Parathyroid adenoma (tissue), 2 donors: ENCODE results near the gene RAPGEF2.

Source experiments
- H2AFZ ChIP-seq: fragments of 300-600 bp; sonication (generic); one replicate; pipeline ENCODE4 v1.7.0; 2017; ENCODE audit warnings: antibody characterized with exemption, mild to moderate bottlenecking
- H3K27ac ChIP-seq: fragments of 300-600 bp; sonication (generic); one replicate; pipeline ENCODE4 v1.7.0; 2017
- H3K27me3 ChIP-seq: fragments of 300-600 bp; sonication (generic); one replicate; pipeline ENCODE4 v1.7.0; 2017; ENCODE audit warnings: low read length; ENCODE audit not compliant: control insufficient read depth, insufficient read depth
- H3K36me3 ChIP-seq: fragments of 300-600 bp; sonication (generic); one replicate; pipeline ENCODE4 v1.7.0; 2017; ENCODE audit warnings: low read length; ENCODE audit not compliant: control insufficient read depth, insufficient read depth
- H3K4me1 ChIP-seq: fragments of 300-600 bp; sonication (generic); one replicate; pipeline ENCODE4 v1.7.0; 2017; ENCODE audit warnings: control low read depth
- H3K4me2 ChIP-seq: fragments of 300-600 bp; sonication (generic); one replicate; pipeline ENCODE4 v1.7.0; 2017; ENCODE audit warnings: low read length
- H3K4me3 ChIP-seq: fragments of 300-600 bp; sonication (generic); one replicate; pipeline ENCODE4 v1.7.0; 2017; ENCODE audit warnings: low read depth, low read length
- H3K79me2 ChIP-seq: fragments of 300-600 bp; sonication (generic); one replicate; pipeline ENCODE4 v1.7.0; 2017; ENCODE audit warnings: control low read depth
- H3K9ac ChIP-seq: fragments of 300-600 bp; sonication (generic); one replicate; pipeline ENCODE4 v1.7.0; 2017; ENCODE audit warnings: mild to moderate bottlenecking
- H3K9me3 ChIP-seq: fragments of 300-600 bp; sonication (generic); one replicate; pipeline ENCODE4 v1.7.0; 2017; ENCODE audit warnings: low read length; ENCODE audit not compliant: control insufficient read depth
- CTCF ChIP-seq: fragments of 300-600 bp; sonication (generic); IDR thresholded peaks from one replicate; pipeline ENCODE4 v1.7.0; 2017; ENCODE audit warnings: antibody characterized with exemption, mild to moderate bottlenecking
- donor health status: primary hyperparathyroidism.

The RAPGEF2 gene

GRCh38 chr4:159117564-159117963, 14.7 kb downstream of the RAPGEF2 start:
- no peak overlapping the region for H3K4me2 ChIP-seq
- no peaks in the 10 kb centered on the region for H3K36me3 ChIP-seq
- H3K9me3 ChIP-seq = no peaks in the 10 kb centered on the region
- no peak overlapping the region for H3K9ac ChIP-seq
- peaks cover 12% of the 10 kb centered on the region for H3K79me2 ChIP-seq
- no peaks in the 10 kb centered on the region for H3K4me1 ChIP-seq
- no peak overlapping the region for H3K4me3 ChIP-seq
- TF ChIP-seq CTCF = no peak
- no peak overlapping the region for H3K27ac ChIP-seq
- no peaks in the 10 kb centered on the region for H3K27me3 ChIP-seq
- H2AFZ ChIP-seq = no peak overlapping the region

GRCh38 chr4:159117968-159118367, 15.1 kb downstream of the RAPGEF2 start:
- Histone ChIP-seq H3K27ac (no peak overlapping the region), H3K4me1 (no peaks in the 10 kb centered on the region), H3K36me3 (no peaks in the 10 kb centered on the region), H3K4me2 (no peak overlapping the region), H3K79me2 (peaks cover 12% of the 10 kb centered on the region), H3K9ac (no peak overlapping the region), H3K4me3 (no peak overlapping the region), H3K9me3 (no peaks in the 10 kb centered on the region), H3K27me3 (no peaks in the 10 kb centered on the region), H2AFZ (no peak overlapping the region)
- no peak for TF ChIP-seq CTCF

DNA sequence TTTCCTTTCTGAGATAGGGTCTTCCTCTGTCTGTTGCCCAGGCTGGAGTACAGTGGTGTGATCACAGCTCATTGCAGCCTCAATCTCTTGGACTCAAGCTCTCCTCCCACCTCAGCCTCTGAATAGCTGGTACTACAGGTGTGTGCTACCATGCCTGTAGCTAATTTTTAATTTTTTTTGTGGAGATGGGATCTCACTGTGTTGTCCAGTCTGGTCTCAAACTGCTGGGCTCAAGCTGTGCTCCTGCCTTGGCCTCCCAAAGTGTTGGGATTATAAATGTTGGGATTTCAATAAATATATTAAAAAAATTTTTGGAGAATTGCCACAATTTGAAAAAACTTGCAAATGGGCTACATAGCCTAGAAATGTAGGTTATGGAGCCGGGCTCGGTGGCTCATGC, 18.5 kb downstream of the RAPGEF2 start:
- Histone ChIP-seq H3K36me3 (no peaks in the 10 kb centered on the region), H3K4me3 (no peak overlapping the region), H3K9ac (no peak overlapping the region), H3K9me3 (no peaks in the 10 kb centered on the region), H3K79me2 (peaks cover 21% of the 10 kb centered on the region), H3K4me1 (no peaks in the 10 kb centered on the region), H3K27me3 (no peaks in the 10 kb centered on the region), H3K4me2 (no peak overlapping the region), H2AFZ (no peak overlapping the region), H3K27ac (no peak overlapping the region)
- TF ChIP-seq CTCF = no peak

DNA sequence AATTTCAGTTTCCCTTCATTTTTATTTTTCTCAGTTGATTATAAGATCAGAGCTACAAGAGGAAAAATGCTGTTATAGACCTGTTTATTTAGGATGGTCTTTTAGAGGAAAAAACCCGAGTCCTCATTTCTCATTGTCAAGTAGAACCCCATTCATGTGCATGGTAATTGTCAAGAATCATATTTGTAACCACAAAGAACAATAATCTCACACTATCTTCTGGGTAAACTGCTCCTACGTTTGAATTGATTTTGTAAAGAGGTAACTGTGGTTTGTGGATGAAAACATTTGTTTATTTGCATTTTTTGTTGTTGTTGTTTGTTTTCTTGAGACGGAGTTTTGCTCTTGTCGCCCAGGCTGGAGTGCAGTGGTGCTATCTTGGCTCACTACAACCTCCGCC, 23.8 kb downstream of the RAPGEF2 start:
- no peaks in the 10 kb centered on the region for H3K36me3 ChIP-seq
- no peak overlapping the region for H3K4me3 ChIP-seq
- no peak overlapping the region for H2AFZ ChIP-seq
- H3K4me1 ChIP-seq = no peaks in the 10 kb centered on the region
- no peaks in the 10 kb centered on the region for H3K27me3 ChIP-seq
- no peak overlapping the region for H3K9ac ChIP-seq
- no peak for TF ChIP-seq CTCF
- no peaks in the 10 kb centered on the region for H3K9me3 ChIP-seq
- no peak overlapping the region for H3K4me2 ChIP-seq
- no peak overlapping the region for H3K27ac ChIP-seq
- H3K79me2 ChIP-seq = peaks cover 14% of the 10 kb centered on the region

- H3K4me3 ChIP-seq = no peak overlapping the region
- H3K9ac ChIP-seq = no peak overlapping the region
- no peak overlapping the region for H2AFZ ChIP-seq
- no peak for TF ChIP-seq CTCF
- H3K9me3 ChIP-seq = no peaks in the 10 kb centered on the region
- no peaks in the 10 kb centered on the region for H3K27me3 ChIP-seq
- H3K4me2 ChIP-seq = no peak overlapping the region
- H3K36me3 ChIP-seq = no peaks in the 10 kb centered on the region
- no peak overlapping the region for H3K27ac ChIP-seq
- H3K4me1 ChIP-seq = no peaks in the 10 kb centered on the region
- peaks cover 14% of the 10 kb centered on the region for H3K79me2 ChIP-seq
Observed at GRCh38 chr4:159127745-159128518, 25.1 kb downstream of the RAPGEF2 start.
